ENCODE results near the gene SSX2IP.

- TF ChIP-seq, protein P1, sequence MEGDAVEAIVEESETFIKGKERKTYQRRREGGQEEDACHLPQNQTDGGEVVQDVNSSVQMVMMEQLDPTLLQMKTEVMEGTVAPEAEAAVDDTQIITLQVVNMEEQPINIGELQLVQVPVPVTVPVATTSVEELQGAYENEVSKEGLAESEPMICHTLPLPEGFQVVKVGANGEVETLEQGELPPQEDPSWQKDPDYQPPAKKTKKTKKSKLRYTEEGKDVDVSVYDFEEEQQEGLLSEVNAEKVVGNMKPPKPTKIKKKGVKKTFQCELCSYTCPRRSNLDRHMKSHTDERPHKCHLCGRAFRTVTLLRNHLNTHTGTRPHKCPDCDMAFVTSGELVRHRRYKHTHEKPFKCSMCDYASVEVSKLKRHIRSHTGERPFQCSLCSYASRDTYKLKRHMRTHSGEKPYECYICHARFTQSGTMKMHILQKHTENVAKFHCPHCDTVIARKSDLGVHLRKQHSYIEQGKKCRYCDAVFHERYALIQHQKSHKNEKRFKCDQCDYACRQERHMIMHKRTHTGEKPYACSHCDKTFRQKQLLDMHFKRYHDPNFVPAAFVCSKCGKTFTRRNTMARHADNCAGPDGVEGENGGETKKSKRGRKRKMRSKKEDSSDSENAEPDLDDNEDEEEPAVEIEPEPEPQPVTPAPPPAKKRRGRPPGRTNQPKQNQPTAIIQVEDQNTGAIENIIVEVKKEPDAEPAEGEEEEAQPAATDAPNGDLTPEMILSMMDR (conservative IDR thresholded peaks at IDR 0.05) = no peak
- TF ChIP-seq EZH2 (IDR thresholded peaks at IDR 0.05; ENCODE audit: low read depth) = no peak
Measured at GRCh38 chr1:84691122-84691783, 992 bp upstream of the SSX2IP start.

Measured in PC-9 (cell line).